NB4 (cell line): Measurements from ENCODE around the gene PYROXD2.
A peak's percentile ranks its signal among the peaks of the same experiment; 100 is the strongest.
"Not testable (repeated sequence)": the region's sequence is repeated elsewhere in the genome, so short reads cannot be mapped to it uniquely, and the experiment has no call there.

Source experiments
- DNase-seq: peaks from one replicate; pipeline ENCODE4 v3.0.0; 2010; ENCODE audit warnings: low read depth
- H3K4me3 ChIP-seq: one replicate; pipeline ENCODE4 v1.5.1; 2011; ENCODE audit warnings: mild to moderate bottlenecking, low read depth, low read length, moderate library complexity
- CTCF ChIP-seq: IDR thresholded peaks from one replicate; pipeline ENCODE4 v1.5.1; 2012; ENCODE audit warnings: low read depth, low read length
- MAX ChIP-seq: IDR thresholded peaks from 2 replicates; pipeline ENCODE4 v1.6.1; 2011; ENCODE audit warnings: low read depth, low read length
- MYC ChIP-seq: IDR thresholded peaks from 2 replicates; pipeline ENCODE4 v1.6.1; 2011; ENCODE audit warnings: low read depth, low read length
- POLR2A ChIP-seq: IDR thresholded peaks from 2 replicates; pipeline ENCODE4 v1.6.1; 2011; ENCODE audit warnings: mild to moderate bottlenecking; ENCODE audit not compliant: insufficient read length; ENCODE audit errors: extremely low read depth

The PYROXD2 gene

GRCh38 chr10:98388101-98388655 is 26.8 kb downstream of the PYROXD2 start:
- no peak overlapping the region for H3K4me3 ChIP-seq
- no peak for DNase-seq
- TF ChIP-seq POLR2A = no peak
- TF ChIP-seq MAX = no peak
- TF ChIP-seq CTCF = no peak
- no peak for TF ChIP-seq MYC

- no peak overlapping the region for H3K4me3 ChIP-seq
- TF ChIP-seq MAX = no peak
- TF ChIP-seq POLR2A = no peak
- no peak for TF ChIP-seq MYC
- TF ChIP-seq CTCF = no peak
- DNase-seq = peak; percentile 46
Measured at GRCh38 chr10:98384531-98385133, 30.4 kb downstream of the PYROXD2 start.

- no peak overlapping the region for H3K4me3 ChIP-seq
- TF ChIP-seq MYC (no peak), CTCF (no peak), POLR2A (no peak), MAX (no peak)
- DNase-seq = no peak
Measured at GRCh38 chr10:98383869-98384268, 31.1 kb downstream of the PYROXD2 start.

- DNase-seq, H3K4me3 ChIP-seq: not testable (repeated sequence)
Measured at GRCh38 chr10:98383134-98383667, 31.8 kb downstream of the PYROXD2 start.

GRCh38 chr10:98382691-98383101 is 32.3 kb downstream of the PYROXD2 start:
- no peak for DNase-seq
- TF ChIP-seq POLR2A (no peak), MAX (no peak), MYC (no peak), CTCF (no peak)
- H3K4me3 ChIP-seq = no peak overlapping the region

- no peak for DNase-seq
- no peak overlapping the region for H3K4me3 ChIP-seq
- TF ChIP-seq MYC (no peak), CTCF (no peak), MAX (no peak), POLR2A (no peak)
Measured at GRCh38 chr10:98380493-98381339, 34.3 kb downstream of the PYROXD2 start.
